ENCODE results near the gene SDHB. TPM values are rescaled to one million over a fixed set of nuclear protein-coding genes. Genes with fewer than 3 reads are reported as not detected.
A peak's percentile ranks its signal among the peaks of the same experiment; 100 is the strongest.

The SDHB gene
- total and polyA plus RNA-seq, 5 experiments from 2014 or later, result 56.1 to 149 (median 128) TPM

- POLR2A ChIA-PET, result no interaction called here
- H3K27ac Mint-ChIP-seq, result no peak overlapping the region
- H3K4me3 Mint-ChIP-seq, result peak overlapping the region in 1 of 10 donors; percentile 14
- peaks cover 2 to 27% (median 23%) of the 10 kb centered on the region in 4 donors for H3K4me1 Mint-ChIP-seq
- no peaks in the 10 kb centered on the region for H3K27me3 Mint-ChIP-seq
- no peaks in the 10 kb centered on the region for H3K9me3 Mint-ChIP-seq
- ATAC-seq (no peak), DNase-seq (no peak)
- peaks cover 0 to 11% (median 4%) of the 10 kb centered on the region in 3 donors for H3K36me3 Mint-ChIP-seq
Measured at GRCh38 chr1:17013491-17014320, 40.1 kb downstream of the SDHB start.

GRCh38 chr1:17012775-17013490 lies 40.9 kb downstream of the SDHB start:
- Mint-ChIP-seq H3K27ac (peak overlapping the region in 4 of 10 donors; percentile 11 to 61 (median 39)), H3K4me1 (peaks cover 2 to 27% (median 23%) of the 10 kb centered on the region in 4 donors), H3K27me3 (no peaks in the 10 kb centered on the region), H3K36me3 (peaks cover 0 to 5% (median under 1%) of the 10 kb centered on the region in 3 donors), H3K4me3 (peak overlapping the region in 4 of 10 donors; percentile 14 to 85 (median 54)), H3K9me3 (no peaks in the 10 kb centered on the region)
- ATAC-seq, result no peak
- POLR2A ChIA-PET, result interaction anchor here (1.1 kb wide), 1 partner anchor 108 kb away, joined by 5 read pairs; no protein-coding TSS in a partner anchor
- no peak for DNase-seq

- POLR2A ChIA-PET, result interaction anchor here (1.1 kb wide), 1 partner anchor 107 kb away, joined by 5 read pairs; no protein-coding TSS in a partner anchor
- ATAC-seq (peak; percentile 98 to 99), DNase-seq (peak; percentile 73 to 89 (median 83))
- Mint-ChIP-seq H3K27ac (peak within 1 kb of the TSS; percentile 58 to 86 (median 79)), H3K4me1 (peaks cover 2 to 27% (median 23%) of the 10 kb centered on the region in 4 donors), H3K4me3 (peak within 1 kb of the TSS; percentile 79 to 91 (median 85)), H3K9me3 (no peaks in the 10 kb centered on the region), H3K27me3 (no peaks in the 10 kb centered on the region), H3K36me3 (peaks cover 0 to 3% (median 0%) of the 10 kb centered on the region in 3 donors)
Measured at GRCh38 chr1:17011439-17012307, 42.2 kb downstream of the SDHB start, which contains the start of gene ATP13A2. ATP13A2 (minus strand) TSS chr1:17011928; CDS start chr1:17011738, 190 bp downstream.

- Mint-ChIP-seq H3K27ac (peak overlapping the region in 9 of 10 donors; percentile 8 to 82 (median 77)), H3K4me3 (peak overlapping the region; percentile 78 to 91 (median 83)), H3K36me3 (peaks cover 0 to 7% (median 0%) of the 10 kb centered on the region in 3 donors), H3K27me3 (no peaks in the 10 kb centered on the region), H3K4me1 (peaks cover 2 to 27% (median 23%) of the 10 kb centered on the region in 4 donors), H3K9me3 (no peaks in the 10 kb centered on the region)
- ATAC-seq (no peak), DNase-seq (no peak)
- POLR2A ChIA-PET, result no interaction called here
Measured at GRCh38 chr1:17011092-17011438, 42.8 kb downstream of the SDHB start.

- Mint-ChIP-seq H3K27ac (peak overlapping the region in 3 of 10 donors; percentile 18 to 54 (median 48)), H3K36me3 (peaks cover 0 to 13% (median 0%) of the 10 kb centered on the region in 3 donors), H3K9me3 (no peaks in the 10 kb centered on the region), H3K4me3 (peak overlapping the region in 7 of 10 donors; percentile 16 to 64 (median 31)), H3K27me3 (no peaks in the 10 kb centered on the region), H3K4me1 (peaks cover 2 to 27% (median 23%) of the 10 kb centered on the region in 4 donors)
- no peak for DNase-seq
- POLR2A ChIA-PET, result interaction anchor here (0.8 kb wide), 1 partner anchor 106 kb away, joined by 3 read pairs; no protein-coding TSS in a partner anchor
- ATAC-seq, result no peak
Measured at GRCh38 chr1:17009706-17010105, 44.1 kb downstream of the SDHB start.

- POLR2A ChIA-PET, result interaction anchor here (0.6 to 1.1 kb wide), 2 partner anchors 47 to 1976 kb away, joined by 4 to 5 read pairs; no protein-coding TSS in a partner anchor
- no peak overlapping the region for H3K27ac Mint-ChIP-seq
Measured at GRCh38 chr1:17008208-17008855, 45.5 kb downstream of the SDHB start.

GRCh38 chr1:17007121-17007520 lies 46.7 kb downstream of the SDHB start:
- H3K27me3 Mint-ChIP-seq, result no peaks in the 10 kb centered on the region
- no peak for ATAC-seq
- DNase-seq, result no peak
- H3K4me1 Mint-ChIP-seq, result peaks cover 0 to 24% (median 18%) of the 10 kb centered on the region in 4 donors
- peaks cover 0 to 33% (median 6%) of the 10 kb centered on the region in 3 donors for H3K36me3 Mint-ChIP-seq
- POLR2A ChIA-PET, result interaction anchor here (0.7 kb wide), 1 partner anchor 402 kb away, joined by 3 read pairs; no protein-coding TSS in a partner anchor
- H3K9me3 Mint-ChIP-seq, result no peaks in the 10 kb centered on the region
- no peak overlapping the region for H3K27ac Mint-ChIP-seq
- no peak overlapping the region for H3K4me3 Mint-ChIP-seq

More at GRCh38 chr1:17008208-17008855, 45.5 kb downstream of the SDHB start:
- no peak for DNase-seq
- Mint-ChIP-seq H3K36me3 (peaks cover 0 to 27% (median 6%) of the 10 kb centered on the region in 3 donors), H3K9me3 (no peaks in the 10 kb centered on the region), H3K4me3 (peak overlapping the region in 1 of 10 donors; percentile 10), H3K27me3 (no peaks in the 10 kb centered on the region), H3K4me1 (peaks cover 2 to 25% (median 23%) of the 10 kb centered on the region in 4 donors)
- no peak for ATAC-seq

- Mint-ChIP-seq H3K27ac (no peak overlapping the region), H3K4me3 (no peak overlapping the region), H3K4me1 (peaks cover 0 to 13% (median 8%) of the 10 kb centered on the region in 4 donors), H3K36me3 (peaks cover 0 to 47% (median 9%) of the 10 kb centered on the region in 3 donors), H3K27me3 (no peaks in the 10 kb centered on the region), H3K9me3 (no peaks in the 10 kb centered on the region)
- POLR2A ChIA-PET, result no interaction called here
- no peak for ATAC-seq
- DNase-seq, result no peak
Measured at GRCh38 chr1:17005365-17005740, 48.5 kb downstream of the SDHB start.

GRCh38 chr1:17004466-17005364 lies 49.1 kb downstream of the SDHB start:
- no peak overlapping the region for H3K27ac Mint-ChIP-seq
- ATAC-seq, result no peak

GRCh38 chr1:17002524-17002902 lies 51.3 kb downstream of the SDHB start:
- no peak for ATAC-seq
- Mint-ChIP-seq H3K27ac (no peak overlapping the region), H3K36me3 (peaks cover 3 to 67% (median 14%) of the 10 kb centered on the region in 3 donors), H3K27me3 (no peaks in the 10 kb centered on the region), H3K4me1 (peaks cover 0 to 2% (median 0%) of the 10 kb centered on the region in 4 donors), H3K9me3 (no peaks in the 10 kb centered on the region), H3K4me3 (no peak overlapping the region)
- no peak for DNase-seq
- POLR2A ChIA-PET, result no interaction called here

More at GRCh38 chr1:17004466-17005364, 49.1 kb downstream of the SDHB start:
- no peak overlapping the region for H3K4me3 Mint-ChIP-seq
- POLR2A ChIA-PET, result interaction anchor here (0.5 to 0.6 kb wide), 2 partner anchors 25 to 47 kb away, joined by 3 read pairs; no protein-coding TSS in a partner anchor
- DNase-seq, result no peak
- H3K27me3 Mint-ChIP-seq, result no peaks in the 10 kb centered on the region
- H3K36me3 Mint-ChIP-seq, result peaks cover 0 to 51% (median 10%) of the 10 kb centered on the region in 3 donors
- peaks cover 0 to 7% (median 3%) of the 10 kb centered on the region in 4 donors for H3K4me1 Mint-ChIP-seq
- H3K9me3 Mint-ChIP-seq, result no peaks in the 10 kb centered on the region

All from naive thymus-derived CD8-positive, alpha-beta T cell (primary cell).